Activated CD4-positive, alpha-beta memory T cell treated with anti-CD3 and anti-CD28 coated beads, Interleukin-2, amount 10 ng/mL, durations not matched to agents 7 days and 5 days (primary cell): ENCODE measurements around the gene FAM185A. TPM values are rescaled to one million over a fixed set of nuclear protein-coding genes. Genes with fewer than 3 reads are reported as not detected.
"Not testable (repeated sequence)": the region's sequence is repeated elsewhere in the genome, so short reads cannot be mapped to it uniquely, and the experiment has no call there.

Experiments
- CTCF ChIA-PET: fragments of 350-600 bp; sonication (Branson Sonifier 250); formaldehyde crosslinking; loops from one replicate; lab custom pipeline; 2021; ENCODE audit warnings: antibody characterized with exemption, inconsistent platforms; lab: Charles Lee
- POLR2A ChIA-PET: fragments of 350-600 bp; sonication (Branson Sonifier 250); formaldehyde crosslinking; loops from one replicate; lab custom pipeline; 2021; ENCODE audit warnings: antibody characterized with exemption; lab: Charles Lee
- DNase-seq: peaks from one replicate; pipeline ENCODE4 v3.0.0-alpha.2; 2020
- H3K27ac Mint-ChIP-seq: one replicate; pipeline ENCODE4 v1.8.0; 2021; ENCODE audit warnings: mild to moderate bottlenecking, mixed read lengths
- H3K27me3 Mint-ChIP-seq: one replicate; pipeline ENCODE4 v1.8.0; 2021; ENCODE audit warnings: mixed read lengths
- H3K36me3 Mint-ChIP-seq: one replicate; pipeline ENCODE4 v1.8.0; 2021; ENCODE audit warnings: low read depth, mixed read lengths
- H3K4me1 Mint-ChIP-seq: one replicate; pipeline ENCODE4 v1.8.0; 2021; ENCODE audit warnings: mixed read lengths
- H3K4me3 Mint-ChIP-seq: one replicate; pipeline ENCODE4 v1.8.0; 2021; ENCODE audit warnings: mild to moderate bottlenecking, mixed read lengths
- H3K9me3 Mint-ChIP-seq: one replicate; pipeline ENCODE4 v1.8.0; 2021; ENCODE audit warnings: mixed read lengths
- total RNA-seq, 2 experiments: library from RNA; stranded (reverse); gene quantifications; one replicate each; pipeline ENCODE4 v1.2.3, GENCODE V29; 2021

The FAM185A gene
- total RNA-seq: 1 to 10 TPM; 6.1 to 7.2 TPM

- POLR2A ChIA-PET: interaction anchor here (0.7 to 1.2 kb wide), 3 partner anchors 36 to 327 kb away, joined by 3 to 12 read pairs (median 5); partner anchors contain the start of genes ARMC10 and FBXL13
- H3K27ac Mint-ChIP-seq: peak within 1 kb of the TSS; percentile 57
- DNase-seq: peak; percentile 97
- peak within 1 kb of the TSS; percentile 83 for H3K4me3 Mint-ChIP-seq
- not testable (repeated sequence) for H3K27me3 Mint-ChIP-seq, H3K36me3 Mint-ChIP-seq, H3K9me3 Mint-ChIP-seq
- H3K4me1 Mint-ChIP-seq: peaks cover 22% of the 10 kb centered on the region
- CTCF ChIA-PET: interaction anchor here (0.5 to 1.5 kb wide), 3 partner anchors 141 to 326 kb away, joined by 3 to 14 read pairs (median 8); partner anchors contain the start of genes ARMC10 and FBXL13
Observed at GRCh38 chr7:102748605-102749444, at the start of gene FAM185A. Gene FAM185A, plus strand, starts transcription at chr7:102748999. Its CDS starts 209 bp downstream, at chr7:102749208.

GRCh38 chr7:102713011-102713690, 35.6 kb upstream of the FAM185A start:
- DNase-seq: peak; percentile 57
- peaks cover 27% of the 10 kb centered on the region for H3K4me1 Mint-ChIP-seq
- POLR2A ChIA-PET: interaction anchor here (1.5 kb wide), 1 partner anchor 36 kb away, joined by 3 read pairs; the partner anchor contains the start of gene FAM185A
- H3K27me3 Mint-ChIP-seq, CTCF ChIA-PET, H3K36me3 Mint-ChIP-seq, H3K9me3 Mint-ChIP-seq: not testable (repeated sequence)
- peak overlapping the region; percentile 52 for H3K4me3 Mint-ChIP-seq
- peak overlapping the region; percentile 95 for H3K27ac Mint-ChIP-seq

- CTCF ChIA-PET, H3K27me3 Mint-ChIP-seq, H3K36me3 Mint-ChIP-seq, DNase-seq, H3K9me3 Mint-ChIP-seq: not testable (repeated sequence)
- Mint-ChIP-seq H3K27ac (peak overlapping the region; percentile 95), H3K4me1 (peaks cover 27% of the 10 kb centered on the region), H3K4me3 (peak overlapping the region; percentile 52)
- POLR2A ChIA-PET: interaction anchor here (1.5 kb wide), 1 partner anchor 35 kb away, joined by 3 read pairs; the partner anchor contains the start of gene FAM185A
Observed at GRCh38 chr7:102713691-102714080, 35.1 kb upstream of the FAM185A start.

- H3K27me3 Mint-ChIP-seq, H3K36me3 Mint-ChIP-seq, POLR2A ChIA-PET, H3K4me3 Mint-ChIP-seq, CTCF ChIA-PET, H3K9me3 Mint-ChIP-seq: not testable (repeated sequence)
- peaks cover 27% of the 10 kb centered on the region for H3K4me1 Mint-ChIP-seq
- peak; percentile 28 for DNase-seq
- peak overlapping the region; percentile 31 for H3K27ac Mint-ChIP-seq
Observed at GRCh38 chr7:102714774-102715522, 33.9 kb upstream of the FAM185A start.

GRCh38 chr7:102715718-102716117, 33.1 kb upstream of the FAM185A start:
- H3K4me3 Mint-ChIP-seq, H3K27ac Mint-ChIP-seq, CTCF ChIA-PET, H3K9me3 Mint-ChIP-seq, POLR2A ChIA-PET, H3K36me3 Mint-ChIP-seq, H3K27me3 Mint-ChIP-seq, DNase-seq: not testable (repeated sequence)
- peaks cover 27% of the 10 kb centered on the region for H3K4me1 Mint-ChIP-seq

GRCh38 chr7:102718491-102718890, 30.3 kb upstream of the FAM185A start:
- H3K9me3 Mint-ChIP-seq, H3K27me3 Mint-ChIP-seq, H3K36me3 Mint-ChIP-seq, POLR2A ChIA-PET, H3K4me3 Mint-ChIP-seq, DNase-seq, H3K27ac Mint-ChIP-seq, CTCF ChIA-PET: not testable (repeated sequence)
- H3K4me1 Mint-ChIP-seq: peaks cover 12% of the 10 kb centered on the region

GRCh38 chr7:102726170-102726569, 22.6 kb upstream of the FAM185A start:
- Mint-ChIP-seq H3K27me3 (peaks cover 33% of the 10 kb centered on the region), H3K36me3 (peaks cover 10% of the 10 kb centered on the region)
- H3K9me3 Mint-ChIP-seq, POLR2A ChIA-PET, DNase-seq, H3K4me1 Mint-ChIP-seq, H3K4me3 Mint-ChIP-seq, H3K27ac Mint-ChIP-seq, CTCF ChIA-PET: not testable (repeated sequence)

GRCh38 chr7:102729670-102730069, 19.1 kb upstream of the FAM185A start:
- POLR2A ChIA-PET, H3K27ac Mint-ChIP-seq, H3K36me3 Mint-ChIP-seq, H3K9me3 Mint-ChIP-seq, H3K4me1 Mint-ChIP-seq, CTCF ChIA-PET, DNase-seq, H3K4me3 Mint-ChIP-seq: not testable (repeated sequence)
- H3K27me3 Mint-ChIP-seq: peaks cover 16% of the 10 kb centered on the region

GRCh38 chr7:102730431-102730830, 18.4 kb upstream of the FAM185A start:
- H3K9me3 Mint-ChIP-seq, H3K27ac Mint-ChIP-seq, CTCF ChIA-PET, H3K4me1 Mint-ChIP-seq, POLR2A ChIA-PET, H3K36me3 Mint-ChIP-seq, H3K4me3 Mint-ChIP-seq, DNase-seq: not testable (repeated sequence)
- peaks cover 10% of the 10 kb centered on the region for H3K27me3 Mint-ChIP-seq

GRCh38 chr7:102742002-102742771, 6.6 kb upstream of the FAM185A start:
- H3K27ac Mint-ChIP-seq, H3K27me3 Mint-ChIP-seq, H3K9me3 Mint-ChIP-seq, POLR2A ChIA-PET, H3K4me3 Mint-ChIP-seq, DNase-seq, CTCF ChIA-PET, H3K36me3 Mint-ChIP-seq: not testable (repeated sequence)
- peaks cover 16% of the 10 kb centered on the region for H3K4me1 Mint-ChIP-seq

GRCh38 chr7:102743861-102744260, 4.9 kb upstream of the FAM185A start:
- H3K9me3 Mint-ChIP-seq, DNase-seq, H3K27me3 Mint-ChIP-seq, POLR2A ChIA-PET, H3K36me3 Mint-ChIP-seq, H3K27ac Mint-ChIP-seq, H3K4me3 Mint-ChIP-seq, CTCF ChIA-PET: not testable (repeated sequence)
- H3K4me1 Mint-ChIP-seq: peaks cover 24% of the 10 kb centered on the region

GRCh38 chr7:102745494-102746288, 3.1 kb upstream of the FAM185A start:
- POLR2A ChIA-PET, H3K27me3 Mint-ChIP-seq, H3K4me3 Mint-ChIP-seq, DNase-seq, H3K27ac Mint-ChIP-seq, H3K36me3 Mint-ChIP-seq, CTCF ChIA-PET, H3K9me3 Mint-ChIP-seq: not testable (repeated sequence)
- H3K4me1 Mint-ChIP-seq: peaks cover 34% of the 10 kb centered on the region
